Vagina (tissue), 2 donors: Measurements from ENCODE around the gene ITPK1. TPM values are rescaled to one million over a fixed set of nuclear protein-coding genes. Genes with fewer than 3 reads are reported as not detected.

Experiments used
- DNase-seq, 2 donors: peaks; one replicate each; pipeline ENCODE4 v3.0.0-alpha.2; 2017; ENCODE audit errors: extremely low spot score in 2 of 2
- H3K27ac ChIP-seq: fragments of 200-600 bp; sonication (generic); one replicate; pipeline ENCODE4 v1.5.1; 2019
- H3K27me3 ChIP-seq: fragments of 200-600 bp; sonication (generic); one replicate; pipeline ENCODE4 v1.5.1; 2019
- H3K36me3 ChIP-seq, 2 donors: fragments of 200-600 bp; sonication (generic); one replicate each; pipeline ENCODE4 v1.5.1; 2017 to 2019
- H3K4me1 ChIP-seq: fragments of 200-600 bp; sonication (generic); one replicate; pipeline ENCODE4 v1.5.1; 2019
- H3K4me3 ChIP-seq, 2 donors: fragments of 200-600 bp; sonication (generic); 1 replicate in 1 of 2; 2 replicates in 1 of 2; pipeline ENCODE4 v1.5.1; 2016 to 2019
- H3K9me3 ChIP-seq: fragments of 200-600 bp; sonication (generic); one replicate; pipeline ENCODE4 v1.5.1; 2019
- CTCF ChIP-seq, 3 experiments: fragments of 450-650 bp in 2 of 3; fragments of 200-600 bp in 1 of 3; sonication (generic) in 1 of 3; IDR thresholded peaks; one replicate each; pipeline ENCODE4 v1.5.1; 2017 to 2019; ENCODE audit warnings: antibody characterized with exemption in 3 of 3, mild to moderate bottlenecking in 2 of 3, moderate library complexity in 2 of 3
- POLR2A ChIP-seq, 2 donors: fragments of 450-650 bp; IDR thresholded peaks; one replicate each; pipeline ENCODE4 v1.6.1; 2017; ENCODE audit warnings: antibody characterized with exemption in 2 of 2, mild to moderate bottlenecking in 2 of 2, moderate library complexity in 2 of 2
- POLR2AphosphoS5 ChIP-seq, 2 donors: sonication (generic); formaldehyde crosslinking; IDR thresholded peaks; one replicate each; pipeline ENCODE4 v1.9.0; 2017; ENCODE audit warnings: antibody characterized with exemption in 2 of 2, mild to moderate bottlenecking in 2 of 2, low read depth in 1 of 2; ENCODE audit not compliant: insufficient read depth in 1 of 2
- intact Hi-C: fragments of 100-400 bp; cut with DNase I; formaldehyde crosslinking; loops from one replicate; pipeline ENCODE4 v1.15.1; 2023
- total RNA-seq: library from RNA; depleted of rRNA; stranded (reverse); fragments of >200 nt; gene quantifications from one replicate; pipeline ENCODE4 v1.2.3, GENCODE V29; 2016

Gene ITPK1
- total RNA-seq, 1 donor from 2014 or later, result 49.6 TPM

DNA sequence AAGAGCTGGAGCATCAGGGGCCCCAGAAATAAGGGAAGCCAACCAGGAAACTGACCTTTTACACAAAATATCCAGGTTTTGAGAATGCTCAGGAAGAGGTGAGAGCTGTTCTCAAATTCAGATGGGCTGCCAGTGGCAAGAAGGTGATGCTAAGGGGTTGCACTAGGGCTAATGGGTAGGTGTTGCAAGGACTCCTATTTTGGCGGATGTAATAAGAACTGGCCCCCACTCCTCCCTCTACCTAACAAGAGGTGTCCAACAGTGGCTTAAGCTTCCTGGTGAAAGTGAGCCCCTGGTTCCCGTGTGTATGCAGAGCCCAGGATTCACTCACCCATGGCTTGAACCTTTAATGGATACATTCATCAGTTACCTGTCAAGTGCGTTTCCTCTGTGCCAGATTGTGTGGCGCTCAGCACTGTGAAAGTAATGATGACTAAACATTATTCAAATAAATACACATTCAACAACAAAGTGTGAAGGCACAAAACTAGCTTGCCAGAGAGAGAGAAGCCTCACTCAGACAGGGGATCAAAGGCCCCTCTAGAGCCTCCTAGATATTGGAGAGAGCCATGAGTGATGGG lies 193.5 kb downstream of the ITPK1 start:
- Histone ChIP-seq H3K4me3 (no peak overlapping the region), H3K27ac (no peak overlapping the region), H3K4me1 (no peaks in the 10 kb centered on the region), H3K27me3 (no peaks in the 10 kb centered on the region), H3K36me3 (no peaks in the 10 kb centered on the region), H3K9me3 (no peaks in the 10 kb centered on the region)
- no peak for DNase-seq
- intact Hi-C loops, result no loop called here
- TF ChIP-seq POLR2A (IDR thresholded peaks at IDR 0.05), result no peak
- TF ChIP-seq CTCF (IDR thresholded peaks at IDR 0.05), result no peak
- TF ChIP-seq POLR2AphosphoS5 (IDR thresholded peaks at IDR 0.05; ENCODE audit: insufficient read depth in 1 of 2, low read depth in 1 of 2), result no peak

- intact Hi-C loops, result no loop called here
- Histone ChIP-seq H3K4me1 (no peaks in the 10 kb centered on the region), H3K9me3 (no peaks in the 10 kb centered on the region), H3K27me3 (no peaks in the 10 kb centered on the region), H3K36me3 (no peaks in the 10 kb centered on the region), H3K27ac (no peak overlapping the region), H3K4me3 (no peak overlapping the region)
- TF ChIP-seq POLR2A (IDR thresholded peaks at IDR 0.05) (no peak), POLR2AphosphoS5 (IDR thresholded peaks at IDR 0.05; ENCODE audit: insufficient read depth in 1 of 2, low read depth in 1 of 2) (no peak)
- no peak for DNase-seq
These were observed 195.7 kb downstream of the ITPK1 start for GRCh38 chr14:92920001-92920400.

DNA sequence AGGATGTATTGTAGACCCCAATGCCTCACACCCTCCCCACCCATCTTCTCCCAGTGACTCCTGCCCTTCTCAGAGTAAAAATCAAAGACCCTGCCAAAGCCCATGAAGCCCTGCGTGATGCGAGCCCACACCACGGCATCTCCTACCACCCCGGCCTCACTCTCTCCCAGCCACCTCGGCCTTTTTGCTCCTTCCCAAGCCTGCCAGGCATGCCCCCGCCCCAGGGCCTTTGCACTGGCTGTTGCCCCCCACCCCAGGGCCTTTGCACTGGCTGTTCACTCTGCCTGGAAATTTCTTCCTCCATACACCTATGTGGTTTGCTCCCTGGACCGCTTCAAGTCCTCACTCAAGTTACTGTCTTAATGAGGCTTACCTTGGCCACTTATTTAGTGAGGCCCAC lies 197.8 kb downstream of the ITPK1 start:
- no peak overlapping the region for H3K27ac ChIP-seq
- no peak overlapping the region for H3K4me3 ChIP-seq
- no peaks in the 10 kb centered on the region for H3K36me3 ChIP-seq
- H3K4me1 ChIP-seq, result no peaks in the 10 kb centered on the region
- TF ChIP-seq POLR2AphosphoS5 (IDR thresholded peaks at IDR 0.05; ENCODE audit: insufficient read depth in 1 of 2, low read depth in 1 of 2), result no peak
- no peaks in the 10 kb centered on the region for H3K27me3 ChIP-seq
- DNase-seq, result no peak
- intact Hi-C loops, result no loop called here
- H3K9me3 ChIP-seq, result no peaks in the 10 kb centered on the region

GRCh38 chr14:92917041-92917940 lies 198.4 kb downstream of the ITPK1 start:
- Histone ChIP-seq H3K36me3 (no peaks in the 10 kb centered on the region), H3K27me3 (no peaks in the 10 kb centered on the region), H3K9me3 (no peaks in the 10 kb centered on the region), H3K4me3 (no peak overlapping the region), H3K4me1 (no peaks in the 10 kb centered on the region), H3K27ac (no peak overlapping the region)
- DNase-seq, result no peak
- TF ChIP-seq POLR2AphosphoS5 (IDR thresholded peaks at IDR 0.05; ENCODE audit: insufficient read depth in 1 of 2, low read depth in 1 of 2) (no peak), POLR2A (IDR thresholded peaks at IDR 0.05) (no peak), CTCF (IDR thresholded peaks at IDR 0.05) (no peak)
- intact Hi-C loops, result no loop called here

DNA sequence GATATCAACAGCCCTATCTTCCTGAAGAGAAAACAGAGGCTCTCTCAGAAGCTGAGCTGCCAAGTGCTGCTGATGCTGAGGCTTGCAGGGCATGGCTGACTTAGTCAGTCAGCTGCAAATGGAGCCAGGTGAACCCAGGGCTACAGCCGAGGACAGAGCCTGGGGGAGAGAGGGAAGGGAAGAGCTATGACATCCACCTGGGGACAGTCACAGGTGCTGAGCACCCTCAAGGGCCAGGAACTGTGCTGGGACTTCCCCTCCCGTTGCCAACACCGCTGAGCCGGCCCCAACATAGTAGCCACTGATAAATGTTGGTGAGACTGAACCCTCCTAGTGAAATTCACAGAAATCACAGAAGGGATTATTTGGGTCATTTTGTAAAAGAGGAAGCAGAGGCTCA lies 199.5 kb downstream of the ITPK1 start:
- H3K9me3 ChIP-seq, result no peaks in the 10 kb centered on the region
- no peaks in the 10 kb centered on the region for H3K36me3 ChIP-seq
- TF ChIP-seq POLR2AphosphoS5 (IDR thresholded peaks at IDR 0.05; ENCODE audit: insufficient read depth in 1 of 2, low read depth in 1 of 2), result no peak
- TF ChIP-seq CTCF (IDR thresholded peaks at IDR 0.05), result no peak
- TF ChIP-seq POLR2A (IDR thresholded peaks at IDR 0.05), result no peak
- H3K4me1 ChIP-seq, result no peaks in the 10 kb centered on the region
- intact Hi-C loops, result no loop called here
- no peak for DNase-seq
- H3K4me3 ChIP-seq, result no peak overlapping the region
- H3K27ac ChIP-seq, result no peak overlapping the region
- no peaks in the 10 kb centered on the region for H3K27me3 ChIP-seq
